Measurements from ENCODE around the gene HDGF.

HDGF gene

GRCh38 chr1:156751451-156751756 is at the start of gene HDGF:
HDGF (minus strand) TSS chr1:156751675; CDS start chr1:156751429, 246 bp downstream.
- DNase-seq, result peak in 2 of 51 donors; percentile 75

- DNase-seq, result peak in 17 of 51 donors; percentile 8 to 47 (median 21)
Observed at GRCh38 chr1:156797212-156797871, 45.9 kb upstream of the HDGF start.

- DNase-seq, result no peak
Observed at GRCh38 chr1:156796340-156797097, 45.0 kb upstream of the HDGF start.

GRCh38 chr1:156795787-156796186 is 44.3 kb upstream of the HDGF start:
- peak in 31 of 51 donors; percentile 10 to 85 (median 45) for DNase-seq

GRCh38 chr1:156795374-156795733 is 43.9 kb upstream of the HDGF start:
- DNase-seq, result no peak

- no peak for DNase-seq
Observed at GRCh38 chr1:156794506-156795373, 43.3 kb upstream of the HDGF start.

GRCh38 chr1:156789621-156790318 is 38.3 kb upstream of the HDGF start:
- DNase-seq, result no peak

- no peak for DNase-seq
Observed at GRCh38 chr1:156788136-156788535, 36.7 kb upstream of the HDGF start.

- DNase-seq, result no peak
Observed at GRCh38 chr1:156786640-156787039, 35.2 kb upstream of the HDGF start.

- DNase-seq, result no peak
Observed at GRCh38 chr1:156785458-156785857, 34.0 kb upstream of the HDGF start.

- no peak for DNase-seq
Observed at GRCh38 chr1:156781585-156782186, 30.2 kb upstream of the HDGF start.

GRCh38 chr1:156777573-156777972 is 26.1 kb upstream of the HDGF start:
- no peak for DNase-seq

- DNase-seq, result no peak
Observed at GRCh38 chr1:156776942-156777341, 25.5 kb upstream of the HDGF start.

- DNase-seq, result no peak
Observed at GRCh38 chr1:156775799-156776198, 24.3 kb upstream of the HDGF start.

GRCh38 chr1:156773607-156774006 is 22.1 kb upstream of the HDGF start:
- DNase-seq, result no peak

GRCh38 chr1:156772728-156773497 is 21.4 kb upstream of the HDGF start:
- DNase-seq, result peak in 3 of 51 donors; percentile 2 to 12 (median 5)

- DNase-seq, result no peak
Observed at GRCh38 chr1:156772222-156772621, 20.7 kb upstream of the HDGF start.

GRCh38 chr1:156768610-156769295 is 17.3 kb upstream of the HDGF start:
- no peak for DNase-seq

- DNase-seq, result peak in 20 of 51 donors; percentile 8 to 65 (median 36)
Observed at GRCh38 chr1:156767879-156768604, 16.6 kb upstream of the HDGF start.

Data from hypothalamus (tissue), 51 donors.